GOT3 (cell line): ENCODE results near the gene CYP26B1.
A peak's percentile ranks its signal among the peaks of the same experiment; 100 is the strongest.

Experiments
- DNase-seq: peaks from one replicate; lab custom pipeline; 2025; ENCODE audit warnings: mixed read lengths; lab: John Stamatoyannopoulos, UW

Gene CYP26B1

GRCh38 chr2:72154386-72154975 lies 6.8 kb upstream of the CYP26B1 start:
- no peak for DNase-seq

GRCh38 chr2:72153924-72154323 lies 6.3 kb upstream of the CYP26B1 start:
- no peak for DNase-seq

GRCh38 chr2:72153026-72153791 lies 5.5 kb upstream of the CYP26B1 start:
- DNase-seq, result no peak

- no peak for DNase-seq
Observed at GRCh38 chr2:72150861-72151356, 3.2 kb upstream of the CYP26B1 start.

GRCh38 chr2:72150157-72150860 lies 2.6 kb upstream of the CYP26B1 start:
- DNase-seq, result peak; percentile 52

GRCh38 chr2:72149556-72150156 lies 2.0 kb upstream of the CYP26B1 start:
- DNase-seq, result no peak

- no peak for DNase-seq
Observed at GRCh38 chr2:72148837-72149555, 1.3 kb upstream of the CYP26B1 start.

- no peak for DNase-seq
Observed at GRCh38 chr2:72148003-72148836, 558 bp upstream of the CYP26B1 start.

- DNase-seq, result no peak
Observed at GRCh38 chr2:72146347-72147302, 1.0 kb downstream of the CYP26B1 start.

- DNase-seq, result no peak
Observed at GRCh38 chr2:72145658-72146329, 1.9 kb downstream of the CYP26B1 start.

- no peak for DNase-seq
Observed at GRCh38 chr2:72145289-72145657, 2.4 kb downstream of the CYP26B1 start.

- DNase-seq, result no peak
Observed at GRCh38 chr2:72144632-72145288, 2.9 kb downstream of the CYP26B1 start.

- DNase-seq, result no peak
Observed at GRCh38 chr2:72144274-72144631, 3.4 kb downstream of the CYP26B1 start.

- no peak for DNase-seq
Observed at GRCh38 chr2:72143441-72144273, 4.0 kb downstream of the CYP26B1 start.

GRCh38 chr2:72142570-72143440 lies 4.9 kb downstream of the CYP26B1 start:
- no peak for DNase-seq

- no peak for DNase-seq
Observed at GRCh38 chr2:72141881-72142451, 5.7 kb downstream of the CYP26B1 start.
